WERI-Rb-1 (cell line): ENCODE data around the gene KMT5B.

Experiments used
- DNase-seq: peaks from one replicate; pipeline ENCODE4 v3.0.0-alpha.2; 2020
- H3K27ac ChIP-seq: fragments of 250-450 bp; sonication (Bioruptor Pico); 2 replicates; pipeline ENCODE4 v1.5.1; 2020; ENCODE audit warnings: mild to moderate bottlenecking, moderate library complexity
- H3K27me3 ChIP-seq: fragments of 250-450 bp; sonication (Bioruptor Pico); 2 replicates; pipeline ENCODE4 v1.5.1; 2021; ENCODE audit warnings: mild to moderate bottlenecking, low read depth, moderate library complexity; ENCODE audit not compliant: insufficient read depth, severe bottlenecking
- H3K36me3 ChIP-seq: fragments of 250-450 bp; sonication (Bioruptor Pico); 2 replicates; pipeline ENCODE4 v1.5.1; 2020; ENCODE audit warnings: mild to moderate bottlenecking, moderate library complexity
- H3K4me3 ChIP-seq: 2 replicates; pipeline ENCODE4 v1.5.1; 2011; ENCODE audit warnings: low read depth, mild to moderate bottlenecking, control low read depth, low read length
- H3K9me3 ChIP-seq: fragments of 250-450 bp; sonication (Bioruptor Pico); 2 replicates; pipeline ENCODE4 v1.5.1; 2021; ENCODE audit warnings: mild to moderate bottlenecking, moderate library complexity; ENCODE audit not compliant: severe bottlenecking
- TF ChIP-seq, protein P1 (sequence below): IDR thresholded peaks from 2 replicates; pipeline ENCODE4 v1.5.1; 2011; ENCODE audit warnings: low read depth, mild to moderate bottlenecking, control low read depth, inconsistent platforms, low read length

Gene KMT5B

DNA sequence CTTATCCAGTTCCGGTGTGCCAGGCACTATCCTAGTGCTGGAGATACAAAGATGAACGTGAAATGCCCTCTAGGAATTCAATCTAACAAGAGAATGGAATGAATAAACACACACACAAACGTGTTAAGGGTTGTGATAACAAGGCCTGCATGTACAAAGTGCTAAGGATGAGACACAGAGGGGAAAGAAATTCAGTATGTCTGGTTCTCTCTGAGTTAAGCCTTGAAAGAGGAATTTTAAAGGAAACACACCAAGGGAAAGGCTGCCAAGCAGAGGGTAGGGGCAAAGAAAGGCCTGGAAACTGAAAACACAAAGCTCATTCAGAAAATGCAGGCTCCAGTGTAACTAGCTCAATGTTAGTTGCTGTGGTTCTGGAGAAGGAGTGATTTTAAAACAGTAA lies 96.1 kb downstream of the KMT5B start:
- Histone ChIP-seq H3K27ac (no peak overlapping the region), H3K9me3 (no peaks in the 10 kb centered on the region), H3K4me3 (no peak overlapping the region), H3K27me3 (no peaks in the 10 kb centered on the region), H3K36me3 (no peaks in the 10 kb centered on the region)
- TF ChIP-seq, protein P1, sequence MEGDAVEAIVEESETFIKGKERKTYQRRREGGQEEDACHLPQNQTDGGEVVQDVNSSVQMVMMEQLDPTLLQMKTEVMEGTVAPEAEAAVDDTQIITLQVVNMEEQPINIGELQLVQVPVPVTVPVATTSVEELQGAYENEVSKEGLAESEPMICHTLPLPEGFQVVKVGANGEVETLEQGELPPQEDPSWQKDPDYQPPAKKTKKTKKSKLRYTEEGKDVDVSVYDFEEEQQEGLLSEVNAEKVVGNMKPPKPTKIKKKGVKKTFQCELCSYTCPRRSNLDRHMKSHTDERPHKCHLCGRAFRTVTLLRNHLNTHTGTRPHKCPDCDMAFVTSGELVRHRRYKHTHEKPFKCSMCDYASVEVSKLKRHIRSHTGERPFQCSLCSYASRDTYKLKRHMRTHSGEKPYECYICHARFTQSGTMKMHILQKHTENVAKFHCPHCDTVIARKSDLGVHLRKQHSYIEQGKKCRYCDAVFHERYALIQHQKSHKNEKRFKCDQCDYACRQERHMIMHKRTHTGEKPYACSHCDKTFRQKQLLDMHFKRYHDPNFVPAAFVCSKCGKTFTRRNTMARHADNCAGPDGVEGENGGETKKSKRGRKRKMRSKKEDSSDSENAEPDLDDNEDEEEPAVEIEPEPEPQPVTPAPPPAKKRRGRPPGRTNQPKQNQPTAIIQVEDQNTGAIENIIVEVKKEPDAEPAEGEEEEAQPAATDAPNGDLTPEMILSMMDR: no peak
- DNase-seq: no peak

DNA sequence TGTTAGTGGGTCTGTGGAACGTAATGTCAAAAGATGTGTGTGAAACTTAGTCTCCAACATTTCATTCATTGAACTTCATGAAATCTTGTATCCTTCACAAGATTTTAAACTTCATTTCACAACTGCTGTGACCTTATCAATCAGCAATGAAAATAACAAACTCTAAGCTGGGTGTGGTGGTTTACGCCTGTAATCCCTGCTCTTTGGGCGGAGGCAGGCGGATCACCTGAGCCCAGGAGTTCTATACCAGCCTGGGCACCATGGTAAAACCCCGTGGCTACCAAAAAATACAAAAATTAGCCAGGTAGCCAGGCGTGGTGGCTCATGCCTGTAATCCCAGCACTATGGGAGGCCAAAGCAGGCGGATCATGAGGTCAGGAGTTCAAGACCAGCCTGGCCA lies 97.0 kb downstream of the KMT5B start:
- TF ChIP-seq, protein P1: no peak
- DNase-seq: no peak
- Histone ChIP-seq H3K27me3 (no peaks in the 10 kb centered on the region), H3K36me3 (no peaks in the 10 kb centered on the region), H3K9me3 (no peaks in the 10 kb centered on the region), H3K4me3 (no peak overlapping the region), H3K27ac (no peak overlapping the region)

DNA sequence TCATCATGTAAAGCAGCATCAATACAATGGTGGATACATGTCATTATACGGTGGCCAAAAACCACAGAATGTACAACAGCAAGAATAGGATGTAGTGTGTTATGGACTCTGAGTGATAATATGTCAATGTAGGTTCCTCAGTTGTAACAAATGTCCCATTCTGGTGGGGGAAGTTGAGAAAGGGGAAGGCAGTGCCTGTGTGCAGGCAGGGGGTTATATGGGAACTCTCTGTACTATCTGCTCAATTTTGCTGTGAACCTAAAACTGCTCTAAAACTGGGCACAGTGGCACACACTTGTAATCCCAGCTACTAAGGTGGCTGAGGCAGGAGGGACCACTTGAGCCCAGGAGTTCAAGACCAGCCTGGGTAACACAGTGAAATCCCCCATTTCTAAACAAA lies 97.8 kb downstream of the KMT5B start:
- no peak overlapping the region for H3K4me3 ChIP-seq
- TF ChIP-seq, protein P1: no peak
- H3K27me3 ChIP-seq: no peaks in the 10 kb centered on the region
- no peaks in the 10 kb centered on the region for H3K9me3 ChIP-seq
- no peak overlapping the region for H3K27ac ChIP-seq
- H3K36me3 ChIP-seq: no peaks in the 10 kb centered on the region
- no peak for DNase-seq

DNA sequence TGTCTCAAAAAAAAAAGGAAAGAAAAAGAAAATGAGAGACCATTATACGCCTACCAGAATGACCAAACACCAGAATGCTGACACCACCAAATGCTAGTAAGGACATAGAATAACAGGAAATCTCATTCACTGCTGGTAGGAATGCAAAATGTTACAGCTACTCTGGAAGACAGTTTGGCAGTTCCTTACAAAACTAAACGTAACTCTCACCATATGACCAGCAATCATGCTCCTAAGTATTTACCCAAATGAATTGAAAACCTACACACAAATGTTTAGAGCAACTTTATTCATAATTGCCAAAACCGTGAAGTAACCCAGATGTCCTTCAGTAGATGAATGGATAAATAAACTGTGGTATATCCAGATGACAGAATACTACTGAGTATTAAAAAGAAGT lies 99.1 kb downstream of the KMT5B start:
- H3K27ac ChIP-seq: no peak overlapping the region
- no peaks in the 10 kb centered on the region for H3K9me3 ChIP-seq
- no peaks in the 10 kb centered on the region for H3K36me3 ChIP-seq
- TF ChIP-seq, protein P1: no peak
- no peak for DNase-seq
- no peak overlapping the region for H3K4me3 ChIP-seq
- no peaks in the 10 kb centered on the region for H3K27me3 ChIP-seq

DNA sequence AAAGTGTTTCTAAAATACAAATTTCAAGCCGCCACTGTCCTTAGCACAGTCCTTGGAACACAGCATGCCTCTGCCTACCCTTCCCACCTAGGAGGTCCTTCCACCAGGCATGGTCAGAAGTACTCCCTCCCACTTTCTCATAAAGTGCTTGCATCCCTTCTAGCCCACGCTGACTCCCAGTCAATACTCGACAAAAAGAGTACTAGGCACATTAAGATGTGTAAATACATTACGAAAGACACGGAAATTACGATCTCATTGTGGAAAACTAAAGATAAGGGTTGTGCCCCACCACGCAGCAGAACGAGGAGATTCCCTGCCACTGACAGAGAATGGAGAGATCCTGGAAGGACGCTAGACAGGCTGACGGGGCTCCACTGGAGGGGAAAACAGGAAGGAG lies 105.4 kb downstream of the KMT5B start:
- no peak for DNase-seq
- Histone ChIP-seq H3K36me3 (no peaks in the 10 kb centered on the region), H3K4me3 (no peak overlapping the region), H3K27ac (no peak overlapping the region), H3K9me3 (no peaks in the 10 kb centered on the region), H3K27me3 (no peaks in the 10 kb centered on the region)
- TF ChIP-seq, protein P1: no peak

DNA sequence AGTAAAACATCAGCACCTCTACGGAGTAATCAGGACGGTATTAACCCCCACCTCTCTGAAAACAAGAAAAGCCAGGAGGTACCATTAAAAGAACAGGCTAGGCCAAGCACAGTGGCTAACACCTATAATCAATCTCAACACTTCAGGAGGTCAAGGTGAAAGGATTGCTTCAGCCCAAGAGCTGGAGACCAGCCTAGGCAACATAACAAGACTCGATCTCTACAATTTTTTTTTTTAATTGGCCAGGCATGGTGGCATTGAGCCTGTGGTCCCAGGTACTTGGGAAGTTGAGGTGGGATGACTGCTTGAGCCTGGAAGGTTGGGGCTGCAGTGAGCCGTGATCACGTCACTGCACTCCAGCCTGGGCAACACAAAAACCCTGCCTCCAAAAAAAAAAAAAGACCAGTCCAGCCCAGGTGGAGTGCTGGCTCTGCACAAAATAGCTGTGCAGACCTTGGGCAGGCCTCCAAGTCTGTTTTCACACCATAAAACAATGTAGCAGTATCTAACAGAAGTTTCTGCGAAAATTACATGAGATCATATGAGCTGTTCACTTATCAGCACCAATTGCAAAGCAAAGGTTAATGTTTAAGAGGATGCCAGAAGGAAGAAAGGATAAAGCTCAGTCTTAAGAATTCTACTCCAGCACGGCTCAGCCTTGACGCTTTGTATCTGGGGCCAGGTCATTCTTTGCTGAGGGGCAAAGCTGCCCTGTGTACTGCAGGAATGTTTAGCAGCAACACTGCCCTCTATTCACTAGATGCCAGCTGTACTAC lies 106.7 kb downstream of the KMT5B start:
- H3K27me3 ChIP-seq: no peaks in the 10 kb centered on the region
- no peak for DNase-seq
- H3K27ac ChIP-seq: no peak overlapping the region
- no peak overlapping the region for H3K4me3 ChIP-seq
- no peaks in the 10 kb centered on the region for H3K36me3 ChIP-seq
- TF ChIP-seq, protein P1: no peak
- H3K9me3 ChIP-seq: peaks cover 3% of the 10 kb centered on the region
